ENCODE results near the gene TRIM24.

GRCh38 chr7:138435231-138435919 is 24.7 kb upstream of the TRIM24 start:
- TF ChIP-seq NFYB (CRISPR knock-in tag; conservative IDR thresholded peaks at IDR 0.05; ENCODE audit: low read depth): no peak; the same call in 1 of the 2 replicates
- TF ChIP-seq ZNF512 (CRISPR knock-in tag; IDR thresholded peaks at IDR 0.05; ENCODE audit: borderline replicate concordance): no peak

Data from WTC11 (cell line).